WERI-Rb-1 (cell line): ENCODE data around the gene SMIM24.

ENCODE experiments used
- DNase-seq: peaks from one replicate; pipeline ENCODE4 v3.0.0-alpha.2; 2020
- H3K27ac ChIP-seq: fragments of 250-450 bp; sonication (Bioruptor Pico); 2 replicates; pipeline ENCODE4 v1.5.1; 2020; ENCODE audit warnings: mild to moderate bottlenecking, moderate library complexity
- H3K27me3 ChIP-seq: fragments of 250-450 bp; sonication (Bioruptor Pico); 2 replicates; pipeline ENCODE4 v1.5.1; 2021; ENCODE audit warnings: mild to moderate bottlenecking, low read depth, moderate library complexity; ENCODE audit not compliant: insufficient read depth, severe bottlenecking
- H3K36me3 ChIP-seq: fragments of 250-450 bp; sonication (Bioruptor Pico); 2 replicates; pipeline ENCODE4 v1.5.1; 2020; ENCODE audit warnings: mild to moderate bottlenecking, moderate library complexity
- H3K4me3 ChIP-seq: 2 replicates; pipeline ENCODE4 v1.5.1; 2011; ENCODE audit warnings: low read depth, mild to moderate bottlenecking, control low read depth, low read length
- H3K9me3 ChIP-seq: fragments of 250-450 bp; sonication (Bioruptor Pico); 2 replicates; pipeline ENCODE4 v1.5.1; 2021; ENCODE audit warnings: mild to moderate bottlenecking, moderate library complexity; ENCODE audit not compliant: severe bottlenecking
- TF ChIP-seq, protein P1 (sequence below): IDR thresholded peaks from 2 replicates; pipeline ENCODE4 v1.5.1; 2011; ENCODE audit warnings: low read depth, mild to moderate bottlenecking, control low read depth, inconsistent platforms, low read length

Gene SMIM24

DNA sequence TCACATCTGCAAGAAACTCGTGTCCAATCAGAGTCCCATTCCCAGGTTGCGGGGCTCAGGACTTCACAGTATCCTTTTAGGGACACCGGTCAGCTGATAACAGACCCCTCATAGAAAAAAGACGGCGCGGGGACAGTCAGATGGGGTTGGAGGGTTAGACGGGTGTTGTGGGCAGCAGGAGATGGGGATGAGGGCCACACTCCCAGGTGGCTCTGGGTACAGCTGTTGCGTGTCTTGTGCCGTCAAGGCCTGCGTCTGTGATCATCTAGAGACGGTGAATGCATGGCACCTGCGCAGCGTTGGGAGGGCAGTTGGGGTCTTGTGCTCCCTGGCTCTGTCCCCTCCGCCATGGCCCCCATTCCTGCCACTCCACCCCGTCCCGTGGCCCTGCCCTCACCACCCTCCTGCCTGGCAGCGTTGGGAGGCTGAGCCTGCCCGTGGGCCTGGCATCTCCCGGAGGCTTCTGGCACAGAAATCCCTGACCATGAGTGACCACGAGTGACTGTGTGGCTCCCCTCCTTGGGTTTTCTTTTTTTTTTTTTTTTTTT lies 44.7 kb upstream of the SMIM24 start:
- Histone ChIP-seq H3K9me3 (no peaks in the 10 kb centered on the region), H3K27ac (no peak overlapping the region), H3K27me3 (no peaks in the 10 kb centered on the region), H3K4me3 (no peak overlapping the region), H3K36me3 (peaks cover 56% of the 10 kb centered on the region)
- TF ChIP-seq, protein P1, sequence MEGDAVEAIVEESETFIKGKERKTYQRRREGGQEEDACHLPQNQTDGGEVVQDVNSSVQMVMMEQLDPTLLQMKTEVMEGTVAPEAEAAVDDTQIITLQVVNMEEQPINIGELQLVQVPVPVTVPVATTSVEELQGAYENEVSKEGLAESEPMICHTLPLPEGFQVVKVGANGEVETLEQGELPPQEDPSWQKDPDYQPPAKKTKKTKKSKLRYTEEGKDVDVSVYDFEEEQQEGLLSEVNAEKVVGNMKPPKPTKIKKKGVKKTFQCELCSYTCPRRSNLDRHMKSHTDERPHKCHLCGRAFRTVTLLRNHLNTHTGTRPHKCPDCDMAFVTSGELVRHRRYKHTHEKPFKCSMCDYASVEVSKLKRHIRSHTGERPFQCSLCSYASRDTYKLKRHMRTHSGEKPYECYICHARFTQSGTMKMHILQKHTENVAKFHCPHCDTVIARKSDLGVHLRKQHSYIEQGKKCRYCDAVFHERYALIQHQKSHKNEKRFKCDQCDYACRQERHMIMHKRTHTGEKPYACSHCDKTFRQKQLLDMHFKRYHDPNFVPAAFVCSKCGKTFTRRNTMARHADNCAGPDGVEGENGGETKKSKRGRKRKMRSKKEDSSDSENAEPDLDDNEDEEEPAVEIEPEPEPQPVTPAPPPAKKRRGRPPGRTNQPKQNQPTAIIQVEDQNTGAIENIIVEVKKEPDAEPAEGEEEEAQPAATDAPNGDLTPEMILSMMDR = no peak
- DNase-seq = no peak

DNA sequence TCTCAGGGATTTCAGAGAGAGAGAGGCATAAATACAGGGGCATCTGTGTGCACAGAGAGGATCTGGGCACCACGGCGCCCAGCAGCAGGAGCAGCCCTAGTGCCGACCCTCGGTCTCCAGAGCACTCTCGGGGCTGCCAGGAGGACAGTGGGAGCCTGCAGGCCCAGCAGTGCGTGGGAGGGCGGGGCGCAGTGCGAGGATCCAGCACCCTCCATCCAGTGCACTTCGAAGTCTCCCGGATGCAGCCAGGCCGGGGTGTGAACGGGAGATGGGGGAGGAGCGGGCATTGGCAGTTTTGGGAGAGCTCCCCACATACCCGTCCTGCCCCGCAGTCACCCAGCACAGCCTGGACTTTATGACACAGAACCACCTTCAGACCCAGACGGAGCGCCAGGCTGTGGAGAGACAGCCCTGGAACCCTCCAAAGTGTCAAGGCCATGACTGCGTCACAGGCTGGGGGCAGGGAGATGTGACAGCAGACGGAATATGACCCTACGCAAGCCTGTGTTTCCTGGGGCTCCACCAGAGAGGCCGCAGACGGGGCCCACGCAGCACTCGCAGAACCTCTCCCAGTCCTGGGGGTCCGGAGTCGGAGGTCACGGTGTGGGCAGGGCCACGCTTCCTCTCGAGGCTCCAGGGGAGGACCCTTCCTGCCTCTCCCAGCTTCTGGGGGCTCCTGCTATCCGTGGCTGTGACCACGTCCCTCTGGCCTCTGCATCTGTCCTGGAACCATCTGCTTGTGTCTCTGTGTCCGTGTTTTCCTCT lies 43.9 kb upstream of the SMIM24 start:
- TF ChIP-seq, protein P1 = no peak
- Histone ChIP-seq H3K36me3 (peaks cover 60% of the 10 kb centered on the region), H3K27me3 (no peaks in the 10 kb centered on the region), H3K4me3 (no peak overlapping the region), H3K9me3 (no peaks in the 10 kb centered on the region), H3K27ac (no peak overlapping the region)
- DNase-seq = no peak

DNA sequence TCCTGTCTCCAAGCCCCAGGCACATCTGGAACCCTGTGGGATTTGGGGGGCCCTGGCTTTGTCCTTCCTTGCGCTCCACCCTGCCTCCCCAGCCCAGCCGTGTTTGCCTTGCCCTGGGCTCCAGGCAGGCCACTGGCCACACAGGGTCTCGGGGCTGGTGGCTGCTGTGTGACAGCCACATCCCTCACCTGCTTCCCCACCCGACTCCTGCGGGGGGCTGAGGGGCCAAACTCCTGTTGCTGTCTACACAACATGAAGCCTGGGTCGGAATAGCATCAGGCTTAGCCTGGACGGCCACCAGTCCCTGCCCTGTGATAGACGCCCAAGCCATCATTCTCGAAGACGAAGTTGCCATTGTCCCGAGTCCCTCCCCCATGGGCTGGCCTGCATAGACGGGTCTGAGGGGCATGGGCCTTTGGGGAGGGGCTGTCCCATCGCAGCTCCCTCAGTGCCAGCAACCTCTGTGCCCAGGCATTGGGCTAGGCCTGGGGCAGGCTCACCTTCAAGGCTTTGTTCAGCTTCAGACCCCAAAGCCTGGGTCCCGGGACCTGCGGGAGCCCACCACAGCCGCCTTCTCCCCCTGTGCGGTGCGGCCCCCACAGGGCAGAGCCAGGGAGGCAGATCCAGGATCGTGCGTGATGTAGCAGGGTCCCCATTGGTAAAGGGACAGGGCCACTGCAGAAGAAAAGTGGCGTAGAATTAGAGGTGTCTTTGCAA lies 43.2 kb upstream of the SMIM24 start:
- Histone ChIP-seq H3K36me3 (peaks cover 60% of the 10 kb centered on the region), H3K27ac (no peak overlapping the region), H3K4me3 (no peak overlapping the region), H3K27me3 (no peaks in the 10 kb centered on the region), H3K9me3 (no peaks in the 10 kb centered on the region)
- TF ChIP-seq, protein P1 = no peak
- DNase-seq = no peak

DNA sequence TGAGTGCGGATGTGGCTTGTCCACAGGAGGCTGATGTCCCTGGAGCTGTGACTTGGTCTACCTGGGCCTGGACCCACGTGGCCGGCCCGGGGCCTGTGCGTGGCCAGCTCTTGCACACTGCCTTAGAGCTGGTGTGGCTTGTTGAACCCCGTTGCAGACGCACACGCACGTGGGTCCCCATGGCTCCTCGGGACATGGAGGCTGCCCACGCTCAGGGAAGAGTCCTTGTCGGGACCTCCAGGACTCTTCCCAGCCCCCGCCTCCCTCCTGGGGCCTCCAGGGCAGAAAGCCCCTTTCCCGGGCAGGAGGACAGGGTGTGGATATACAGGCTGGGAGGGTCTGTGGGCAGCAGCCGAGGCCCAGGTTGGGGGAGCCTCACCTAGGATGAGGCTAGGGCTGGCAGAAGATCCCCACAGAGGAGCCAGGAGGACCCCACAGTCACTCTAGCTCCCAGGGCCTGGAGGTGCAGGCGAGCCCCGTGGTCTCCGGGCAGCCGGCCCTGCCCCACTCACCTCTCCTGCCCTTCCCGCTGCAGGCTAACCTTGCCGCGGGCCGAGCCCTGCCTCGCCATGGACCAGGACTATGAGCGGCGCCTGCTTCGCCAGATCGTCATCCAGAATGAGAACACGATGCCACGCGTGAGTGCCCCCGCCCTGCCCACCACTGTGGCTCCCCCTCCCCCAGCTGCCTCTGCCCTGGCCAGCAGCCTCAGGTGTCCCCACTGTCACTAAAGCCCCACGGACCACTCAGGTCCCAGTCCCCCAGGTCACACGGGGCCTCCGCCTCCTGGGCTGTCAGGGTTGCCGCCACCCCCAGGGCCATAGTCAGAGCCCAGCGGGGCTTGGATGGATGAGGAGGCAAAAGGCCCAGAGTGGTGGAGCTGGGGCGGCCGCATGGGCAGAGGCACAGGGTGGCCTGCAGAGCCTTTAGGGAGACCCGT lies 42.4 kb upstream of the SMIM24 start:
- H3K27ac ChIP-seq = no peak overlapping the region
- TF ChIP-seq, protein P1 = no peak
- H3K27me3 ChIP-seq = no peaks in the 10 kb centered on the region
- H3K4me3 ChIP-seq = no peak overlapping the region
- no peaks in the 10 kb centered on the region for H3K9me3 ChIP-seq
- peaks cover 54% of the 10 kb centered on the region for H3K36me3 ChIP-seq
- DNase-seq = no peak

DNA sequence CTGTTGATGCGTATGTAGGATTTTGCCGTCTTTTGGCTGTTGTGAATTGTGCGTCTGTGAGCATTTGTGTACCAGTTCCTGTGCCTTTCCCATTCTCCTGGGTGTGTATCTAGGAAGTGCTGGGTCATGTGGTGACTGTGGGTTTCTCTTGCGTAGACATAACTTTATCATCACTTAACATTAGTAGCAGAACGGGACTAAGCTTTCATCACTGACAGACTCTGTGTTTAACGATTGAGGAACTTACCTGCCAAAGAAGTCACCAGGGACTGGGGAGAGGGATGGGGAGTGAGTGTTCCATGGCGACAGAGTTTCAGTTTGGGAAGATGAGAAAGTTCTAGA lies 40.8 kb upstream of the SMIM24 start:
- no peak overlapping the region for H3K4me3 ChIP-seq
- peaks cover 38% of the 10 kb centered on the region for H3K36me3 ChIP-seq
- TF ChIP-seq, protein P1 = no peak
- no peak overlapping the region for H3K27ac ChIP-seq
- H3K9me3 ChIP-seq = no peaks in the 10 kb centered on the region
- no peaks in the 10 kb centered on the region for H3K27me3 ChIP-seq
- no peak for DNase-seq
